GM19328 (cell line): Measurements from ENCODE around the gene SRBD1.
A peak's percentile ranks its signal among the peaks of the same experiment; 100 is the strongest.

ENCODE experiments used
- ATAC-seq: cut with Tn5 transposase; IDR thresholded peaks from one replicate; pipeline ENCODE4 v1.9.1; 2021; ENCODE audit warnings: mild to moderate bottlenecking, moderate library complexity; ENCODE audit not compliant: unreplicated experiment

Gene SRBD1

GRCh38 chr2:45637440-45637839 is 26.4 kb upstream of the SRBD1 start:
- no peak for ATAC-seq

- ATAC-seq, result no peak
These were observed 24.9 kb upstream of the SRBD1 start for GRCh38 chr2:45636008-45636407.

GRCh38 chr2:45634223-45634622 is 23.2 kb upstream of the SRBD1 start:
- no peak for ATAC-seq

- ATAC-seq, result no peak
These were observed 20.9 kb upstream of the SRBD1 start for GRCh38 chr2:45631955-45632354.

- no peak for ATAC-seq
These were observed 20.3 kb upstream of the SRBD1 start for GRCh38 chr2:45631319-45631718.

GRCh38 chr2:45629971-45630370 is 18.9 kb upstream of the SRBD1 start:
- ATAC-seq, result no peak

- ATAC-seq, result no peak
These were observed 16.8 kb upstream of the SRBD1 start for GRCh38 chr2:45627911-45628310.

GRCh38 chr2:45626387-45627221 is 15.5 kb upstream of the SRBD1 start:
- ATAC-seq, result no peak

- ATAC-seq, result no peak
These were observed 14.8 kb upstream of the SRBD1 start for GRCh38 chr2:45625824-45626223.

- no peak for ATAC-seq
These were observed 12.0 kb upstream of the SRBD1 start for GRCh38 chr2:45623098-45623497.

- ATAC-seq, result no peak
These were observed 11.4 kb upstream of the SRBD1 start for GRCh38 chr2:45622336-45623075.

- no peak for ATAC-seq
These were observed 6.4 kb upstream of the SRBD1 start for GRCh38 chr2:45617496-45617895.

- no peak for ATAC-seq
These were observed 5.8 kb upstream of the SRBD1 start for GRCh38 chr2:45616658-45617411.

- no peak for ATAC-seq
These were observed 3.9 kb upstream of the SRBD1 start for GRCh38 chr2:45614871-45615415.

- no peak for ATAC-seq
These were observed 3.3 kb upstream of the SRBD1 start for GRCh38 chr2:45614330-45614729.

- no peak for ATAC-seq
These were observed 1.7 kb upstream of the SRBD1 start for GRCh38 chr2:45612731-45613130.

- no peak for ATAC-seq
These were observed 1.2 kb upstream of the SRBD1 start for GRCh38 chr2:45612285-45612684.

GRCh38 chr2:45610281-45611019 is 617 bp downstream of the SRBD1 start:
- peak; percentile 40 for ATAC-seq

- no peak for ATAC-seq
These were observed 3.4 kb downstream of the SRBD1 start for GRCh38 chr2:45607701-45608100.

GRCh38 chr2:45606796-45607195 is 4.3 kb downstream of the SRBD1 start:
- no peak for ATAC-seq

- ATAC-seq, result no peak
These were observed 6.0 kb downstream of the SRBD1 start for GRCh38 chr2:45605116-45605515.
